HG02571 (cell line): ENCODE measurements around the gene SLC7A11.
A peak's percentile ranks its signal among the peaks of the same experiment; 100 is the strongest.

ENCODE experiments used
- ATAC-seq: cut with Tn5 transposase; IDR thresholded peaks from one replicate; pipeline ENCODE4 v1.9.1; 2021; ENCODE audit warnings: mild to moderate bottlenecking, moderate library complexity; ENCODE audit not compliant: unreplicated experiment

The SLC7A11 gene

GRCh38 chr4:138242076-138242833, at the start of gene SLC7A11:
SLC7A11 (minus strand) TSS chr4:138242349; CDS start chr4:138242069, 280 bp downstream.
- ATAC-seq, result peak; percentile 99

- no peak for ATAC-seq
Measured at GRCh38 chr4:138291431-138291830, 49.3 kb upstream of the SLC7A11 start.

GRCh38 chr4:138290805-138291204, 48.7 kb upstream of the SLC7A11 start:
- no peak for ATAC-seq

GRCh38 chr4:138279286-138279685, 37.1 kb upstream of the SLC7A11 start:
- no peak for ATAC-seq

GRCh38 chr4:138277133-138277532, 35.0 kb upstream of the SLC7A11 start:
- no peak for ATAC-seq

GRCh38 chr4:138275963-138276621, 33.9 kb upstream of the SLC7A11 start:
- no peak for ATAC-seq

- no peak for ATAC-seq
Measured at GRCh38 chr4:138275216-138275615, 33.1 kb upstream of the SLC7A11 start.

- ATAC-seq, result no peak
Measured at GRCh38 chr4:138269175-138269574, 27.0 kb upstream of the SLC7A11 start.

- ATAC-seq, result no peak
Measured at GRCh38 chr4:138267835-138268234, 25.7 kb upstream of the SLC7A11 start.

GRCh38 chr4:138266948-138267347, 24.8 kb upstream of the SLC7A11 start:
- no peak for ATAC-seq

- no peak for ATAC-seq
Measured at GRCh38 chr4:138263247-138263816, 21.2 kb upstream of the SLC7A11 start.

- no peak for ATAC-seq
Measured at GRCh38 chr4:138262469-138262868, 20.3 kb upstream of the SLC7A11 start.

- ATAC-seq, result no peak
Measured at GRCh38 chr4:138262030-138262429, 19.9 kb upstream of the SLC7A11 start.

GRCh38 chr4:138259824-138260223, 17.7 kb upstream of the SLC7A11 start:
- ATAC-seq, result no peak

- no peak for ATAC-seq
Measured at GRCh38 chr4:138259271-138259670, 17.1 kb upstream of the SLC7A11 start.

GRCh38 chr4:138256608-138257007, 14.5 kb upstream of the SLC7A11 start:
- no peak for ATAC-seq

GRCh38 chr4:138255917-138256597, 13.9 kb upstream of the SLC7A11 start:
- no peak for ATAC-seq

- ATAC-seq, result no peak
Measured at GRCh38 chr4:138252551-138252950, 10.4 kb upstream of the SLC7A11 start.

GRCh38 chr4:138251938-138252337, 9.8 kb upstream of the SLC7A11 start:
- no peak for ATAC-seq

- no peak for ATAC-seq
Measured at GRCh38 chr4:138249132-138249531, 7.0 kb upstream of the SLC7A11 start.

GRCh38 chr4:138248058-138248457, 5.9 kb upstream of the SLC7A11 start:
- ATAC-seq, result no peak
